GM12874 (cell line): ENCODE measurements around the gene TMEM108.

Source experiments
- CTCF ChIP-seq: IDR thresholded peaks from 2 replicates; pipeline ENCODE4 v1.5.1; 2011; ENCODE audit warnings: low read depth, mild to moderate bottlenecking, control low read depth, low read length, moderate library complexity; ENCODE audit not compliant: insufficient read depth

TMEM108 gene

GRCh38 chr3:133271042-133271441 is 232.9 kb downstream of the TMEM108 start:
- no peak for TF ChIP-seq CTCF

DNA sequence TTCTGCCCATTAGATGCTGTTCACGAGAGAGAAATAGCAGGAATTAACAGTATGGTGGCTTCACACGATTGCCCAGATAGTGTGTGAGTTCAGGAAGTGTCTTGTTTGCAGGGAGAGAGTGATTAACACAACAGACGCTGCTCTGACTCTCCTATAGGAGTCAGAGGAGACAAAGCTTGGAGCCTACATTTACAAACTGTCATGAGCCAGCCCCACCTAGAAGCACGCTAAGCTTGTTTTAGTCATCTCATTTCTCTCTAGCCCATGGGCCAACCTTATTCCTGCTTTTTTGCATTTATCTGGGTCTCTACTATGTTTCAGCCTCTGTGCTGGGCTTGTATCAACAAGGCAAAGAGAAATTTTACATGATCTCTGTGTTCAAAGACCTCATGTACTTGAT is 233.3 kb downstream of the TMEM108 start:
- TF ChIP-seq CTCF, result no peak

DNA sequence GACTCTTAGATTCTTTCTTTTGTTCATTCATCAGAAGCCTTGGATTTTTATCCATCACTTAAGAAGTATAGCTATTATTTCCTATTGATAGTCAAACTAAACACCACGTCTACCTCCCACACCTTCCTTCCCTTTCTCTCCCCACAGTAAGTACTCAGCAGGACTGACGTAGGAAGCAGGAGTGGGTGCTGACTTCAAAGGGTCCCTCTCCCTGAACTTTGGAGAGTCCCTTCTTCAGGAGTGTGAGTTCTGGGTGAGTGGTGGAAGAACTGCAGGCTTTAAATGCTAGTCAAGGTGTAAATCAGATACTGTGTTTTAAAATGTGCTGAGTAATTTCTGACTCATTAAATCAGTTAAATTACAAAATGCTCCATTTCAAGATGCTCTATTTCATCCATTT is 235.2 kb downstream of the TMEM108 start:
- TF ChIP-seq CTCF, result no peak

DNA sequence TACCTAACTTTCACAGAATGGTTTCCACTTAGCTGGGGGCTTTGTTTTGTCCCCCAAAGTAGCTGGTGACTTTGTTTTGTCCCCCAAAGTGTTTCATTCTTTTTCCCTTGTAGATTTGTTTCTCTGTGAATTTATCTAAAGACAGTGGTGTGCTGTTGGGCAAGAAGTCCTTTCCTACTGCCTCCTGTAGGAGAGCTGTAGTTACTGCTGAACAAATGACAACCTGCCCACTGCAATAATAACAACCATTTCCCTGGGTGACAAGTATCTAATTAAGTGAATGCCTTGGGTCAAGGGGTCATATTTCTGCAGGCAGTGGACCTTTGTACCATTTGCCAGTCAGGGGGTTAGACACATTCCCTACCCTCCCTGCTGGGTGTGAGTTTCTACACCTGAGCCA is 236.3 kb downstream of the TMEM108 start:
- TF ChIP-seq CTCF, result peak; percentile 22; the same call in 1 of the 2 replicates

DNA sequence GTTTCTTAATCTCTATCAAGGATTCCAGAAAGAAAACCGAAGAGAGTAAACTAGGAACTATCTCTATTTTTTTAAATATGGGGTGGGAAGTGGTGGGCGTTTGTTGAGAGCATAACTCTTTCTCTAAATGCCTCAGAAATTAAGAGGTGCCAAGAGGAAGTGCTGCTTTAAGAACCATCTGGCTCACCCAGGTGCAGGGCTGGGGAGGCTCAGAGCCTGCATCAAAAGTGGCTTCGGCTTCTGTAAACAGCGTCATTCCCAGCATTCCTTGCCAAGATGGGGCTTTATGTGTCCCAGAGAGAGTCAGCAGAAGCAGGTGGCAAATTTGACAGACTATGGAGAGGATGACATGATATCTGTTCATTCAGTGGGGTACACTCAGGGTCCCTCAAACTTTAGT is 238.4 kb downstream of the TMEM108 start:
- TF ChIP-seq CTCF, result no peak

DNA sequence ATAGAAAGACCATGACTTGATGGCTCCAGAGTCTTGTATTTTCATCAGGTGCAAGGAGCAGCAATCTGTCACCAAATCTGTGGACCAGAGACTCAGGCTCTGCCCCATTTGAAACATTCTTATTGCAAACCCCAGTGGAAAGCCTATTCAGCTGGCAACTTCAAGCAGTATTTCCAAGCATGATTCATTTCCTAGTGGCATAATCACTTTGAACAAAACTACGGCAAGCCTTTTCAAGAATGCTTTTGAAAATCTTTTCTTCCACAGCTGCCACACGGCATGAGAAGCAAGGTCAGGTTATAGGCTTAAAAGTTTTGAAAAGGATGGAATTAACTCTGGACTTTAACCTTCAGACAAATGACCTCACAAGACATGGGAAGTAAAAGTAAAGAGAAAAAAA is 239.6 kb downstream of the TMEM108 start:
- no peak for TF ChIP-seq CTCF

- TF ChIP-seq CTCF, result no peak
These were observed 240.3 kb downstream of the TMEM108 start for GRCh38 chr3:133278260-133279043.
